HCEC 1CT (cell line): ENCODE results near the gene USO1.
"Not testable (repeated sequence)": the region's sequence is repeated elsewhere in the genome, so short reads cannot be mapped to it uniquely, and the experiment has no call there.

Experiments used
- DNase-seq: peaks from one replicate; pipeline ENCODE4 v3.0.0-alpha.2; 2017

Gene USO1

DNA sequence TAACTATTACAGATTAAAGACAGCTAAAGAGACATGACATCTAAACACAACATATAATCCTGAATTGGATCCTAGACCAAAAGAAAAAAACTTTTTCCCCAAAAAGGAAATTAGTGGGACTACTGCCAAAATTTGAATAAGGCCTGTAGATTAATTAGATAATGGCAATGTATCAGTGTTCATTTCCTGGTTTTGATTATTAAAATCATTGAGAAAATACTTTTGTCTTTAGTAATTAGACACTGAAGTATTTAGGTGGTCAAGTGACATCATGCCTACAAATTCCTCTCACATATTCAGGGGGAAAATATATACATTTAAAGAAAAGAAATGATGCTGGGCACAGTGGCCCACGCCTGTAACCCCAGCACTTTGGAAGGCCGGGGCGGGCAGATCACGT, 10.4 kb upstream of the USO1 start:
- DNase-seq = no peak

- no peak for DNase-seq
Measured at GRCh38 chr4:75714704-75715103, 9.7 kb upstream of the USO1 start.

DNA sequence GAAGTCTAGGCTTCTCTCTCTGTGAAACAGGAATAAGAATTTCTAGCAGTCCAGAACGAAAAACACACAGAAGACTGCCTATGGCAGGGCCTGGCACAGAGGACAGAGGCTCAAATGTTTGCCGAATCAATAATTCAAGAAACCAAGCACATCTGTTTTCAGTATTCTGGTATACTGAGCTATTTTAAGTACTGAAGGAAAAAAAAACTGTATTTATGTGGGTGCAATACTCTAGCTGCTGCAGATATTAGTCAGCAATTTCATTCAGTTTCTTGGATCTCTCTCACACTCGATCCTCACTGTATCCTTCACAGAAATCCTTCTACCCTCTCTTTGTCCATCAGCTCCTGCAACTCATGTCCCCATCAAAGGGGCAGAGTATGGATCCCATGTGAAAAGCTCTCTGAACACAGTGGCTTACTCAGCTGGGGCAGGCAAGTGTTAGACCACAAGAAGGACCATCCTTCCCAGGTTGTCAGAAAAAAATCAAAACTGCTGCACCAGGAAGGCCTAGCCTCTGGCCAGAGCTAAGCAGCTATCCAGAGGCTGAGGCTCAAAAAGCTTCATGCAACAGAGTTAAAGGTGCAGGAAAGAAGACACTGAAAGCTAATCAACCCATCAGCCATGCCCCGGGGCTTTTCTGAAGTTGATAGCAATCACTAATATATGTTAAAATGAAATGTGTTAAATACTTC, 9.1 kb upstream of the USO1 start:
- peak; percentile 38 for DNase-seq

GRCh38 chr4:75716054-75716453, 8.3 kb upstream of the USO1 start:
- DNase-seq = not testable (repeated sequence)

- no peak for DNase-seq
Measured at GRCh38 chr4:75717408-75717807, 7.0 kb upstream of the USO1 start.

GRCh38 chr4:75718529-75718928, 5.8 kb upstream of the USO1 start:
- no peak for DNase-seq

- DNase-seq = no peak
Measured at GRCh38 chr4:75722417-75722816, 2.0 kb upstream of the USO1 start.

GRCh38 chr4:75723163-75724065, 963 bp upstream of the USO1 start:
- DNase-seq = peak; percentile 20

GRCh38 chr4:75724867-75725724, 719 bp downstream of the USO1 start:
- DNase-seq = peak; percentile 24

GRCh38 chr4:75725942-75726538, 1.7 kb downstream of the USO1 start:
- not testable (repeated sequence) for DNase-seq

DNA sequence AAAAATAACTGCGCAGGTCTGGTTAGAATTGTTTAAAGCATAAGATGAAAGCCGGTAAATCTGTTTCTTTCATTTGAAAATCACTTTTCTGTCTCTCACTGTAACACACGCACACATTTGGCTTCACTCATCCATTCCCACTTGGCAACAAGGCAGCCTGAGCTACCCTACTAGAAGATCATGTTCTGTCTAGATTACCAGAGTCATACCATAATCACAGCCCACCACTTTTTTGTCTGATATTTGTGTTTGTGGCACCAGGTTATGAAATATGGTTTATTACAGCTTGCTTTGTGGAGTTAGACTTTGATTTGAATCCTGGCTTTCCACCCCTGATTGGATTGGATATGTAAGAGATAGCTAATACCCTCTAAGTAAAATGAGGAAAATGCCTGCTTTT, 2.2 kb downstream of the USO1 start:
- no peak for DNase-seq

GRCh38 chr4:75727073-75727472, 2.7 kb downstream of the USO1 start:
- DNase-seq = no peak

DNA sequence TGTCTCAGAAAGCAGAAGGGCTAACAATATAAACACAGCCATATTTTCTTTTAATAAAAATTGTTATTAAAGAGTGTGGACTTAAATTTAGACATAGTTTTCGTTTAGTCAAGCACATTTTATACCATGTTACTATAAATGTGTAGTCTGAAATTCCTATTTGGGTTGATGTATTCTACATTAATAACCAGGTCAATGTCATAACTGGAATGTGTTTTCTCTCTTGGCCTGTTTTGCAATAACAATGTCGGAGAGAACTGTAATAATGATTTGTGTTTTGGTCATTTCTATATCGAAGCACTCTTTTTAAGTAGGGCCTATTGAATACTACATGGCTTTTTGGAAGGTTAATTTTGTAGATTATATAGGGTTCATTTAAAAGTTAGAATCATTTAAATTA, 5.5 kb downstream of the USO1 start:
- DNase-seq = no peak

DNA sequence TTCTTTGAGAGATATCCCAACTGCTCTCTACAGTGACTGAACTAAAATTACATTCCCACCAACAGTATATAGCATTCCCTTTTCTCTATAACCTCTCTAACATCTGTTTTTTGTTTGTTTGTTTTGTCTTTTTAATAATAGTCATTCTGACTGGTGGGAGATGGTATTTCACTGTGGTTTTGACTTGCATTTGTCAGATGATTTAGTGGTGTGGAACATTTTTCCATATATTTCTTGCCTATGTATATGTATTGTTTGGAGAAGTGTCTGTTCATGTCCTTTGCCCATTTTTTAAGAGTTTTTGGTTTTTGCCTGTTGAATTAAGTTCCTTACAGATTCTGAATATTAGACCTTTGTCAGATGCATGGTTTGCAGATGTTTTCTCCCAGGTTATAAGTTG, 9.0 kb downstream of the USO1 start:
- peak; percentile 49 for DNase-seq

- no peak for DNase-seq
Measured at GRCh38 chr4:75735525-75735924, 11.1 kb downstream of the USO1 start.

DNA sequence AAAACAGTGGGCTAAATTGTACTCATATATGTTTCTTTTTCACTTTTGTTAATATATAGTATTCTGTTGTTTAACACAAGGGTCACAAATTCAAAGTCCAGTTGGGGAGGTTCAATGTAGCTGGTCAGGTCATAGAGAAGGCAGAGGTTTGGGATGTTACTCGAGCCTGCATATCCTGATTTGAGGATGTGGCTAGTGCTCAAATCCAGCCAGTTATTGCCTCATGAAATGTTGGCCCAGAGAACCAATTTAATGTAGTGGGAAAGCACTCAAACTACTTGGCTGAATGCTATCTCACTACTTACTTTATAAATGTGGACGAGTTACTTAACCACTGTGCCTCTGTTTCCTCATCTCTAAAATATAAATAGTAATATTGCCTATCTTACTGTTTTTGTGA, 12.5 kb downstream of the USO1 start:
- no peak for DNase-seq

GRCh38 chr4:75737398-75737797, 13.0 kb downstream of the USO1 start:
- DNase-seq = no peak

DNA sequence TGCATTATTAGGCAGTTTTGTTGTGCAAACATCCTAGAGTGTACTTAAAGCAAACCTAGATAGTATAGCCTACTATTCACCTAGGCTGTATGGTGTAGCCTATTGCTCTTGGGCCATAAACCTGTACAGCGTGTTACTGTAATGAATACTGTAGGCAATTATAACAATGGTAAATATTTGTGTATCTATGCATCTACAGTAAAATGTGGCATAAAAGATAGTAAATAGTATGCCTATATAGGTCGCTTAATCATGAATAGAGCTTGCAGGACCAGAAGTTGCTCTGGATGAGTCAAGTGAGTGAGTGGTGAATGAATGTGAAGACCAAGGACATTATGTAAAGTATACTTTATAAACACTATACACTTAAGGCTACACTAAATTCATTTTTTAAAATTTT, 16.6 kb downstream of the USO1 start:
- peak; percentile 7 for DNase-seq

DNA sequence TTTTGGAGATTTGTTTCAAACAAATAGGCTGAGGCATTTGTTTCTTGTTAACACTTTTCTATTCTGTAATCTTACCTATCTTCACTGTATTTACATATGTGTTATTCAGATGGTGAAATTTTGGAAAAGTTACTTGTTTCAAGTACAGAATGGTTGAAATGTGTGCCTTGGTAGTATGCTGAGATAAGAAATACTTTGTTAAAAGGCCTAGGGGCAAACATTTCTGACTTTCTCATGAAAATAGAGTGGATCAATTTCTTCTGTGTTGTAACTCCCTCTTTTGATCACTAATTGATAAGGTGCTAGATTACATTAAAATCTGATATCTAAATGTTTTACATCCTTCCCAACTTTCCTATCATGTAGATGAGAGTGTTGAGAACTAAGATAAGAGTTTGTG, 18.1 kb downstream of the USO1 start:
- no peak for DNase-seq

- peak; percentile 68 for DNase-seq
Measured at GRCh38 chr4:75745161-75745560, 20.8 kb downstream of the USO1 start.

GRCh38 chr4:75745721-75746199, 21.4 kb downstream of the USO1 start:
- DNase-seq = no peak

- DNase-seq = no peak
Measured at GRCh38 chr4:75752637-75753036, 28.3 kb downstream of the USO1 start.

DNA sequence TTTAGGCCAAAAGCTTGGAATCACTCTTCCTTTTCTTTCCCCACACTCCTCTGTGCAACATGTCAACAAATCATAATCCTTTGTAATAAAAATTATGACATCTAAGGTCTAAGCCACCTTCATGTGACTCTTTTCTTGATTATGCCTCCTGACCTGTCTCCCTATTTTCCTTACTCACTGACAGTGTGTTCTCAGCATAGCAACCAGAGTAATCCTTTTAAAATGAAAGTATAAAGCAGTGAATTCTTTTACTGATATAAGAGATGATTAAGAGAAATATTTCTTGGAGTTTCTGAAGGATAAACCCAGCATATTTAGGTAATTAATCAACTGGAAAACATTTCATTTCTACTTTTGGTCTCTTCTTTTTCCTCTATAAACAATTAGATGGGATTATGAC, 44.7 kb downstream of the USO1 start:
- DNase-seq = peak; percentile 23
